Kidney (tissue), 14 donors: ENCODE measurements around the gene PRICKLE2. TPM values are rescaled to one million over a fixed set of nuclear protein-coding genes. Genes with fewer than 3 reads are reported as not detected.
A peak's percentile ranks its signal among the peaks of the same experiment; 100 is the strongest.

Experiments used
- DNase-seq, 5 donors: peaks; one replicate each; pipeline ENCODE4 v3.0.0-alpha.2; 2013 to 2020
- FAIRE-seq: peaks from 2 replicates; lab custom pipeline; 2012; peaks lifted over from hg19 to GRCh38; lab: Jason Lieb, UNC
- H3K27ac ChIP-seq, 2 donors: one replicate each; pipeline ENCODE4 v1.7.0; 2013; ENCODE audit warnings: low read depth in 2 of 2, low read length in 2 of 2, inconsistent platforms in 1 of 2
- H3K27me3 ChIP-seq: one replicate; pipeline ENCODE4 v1.7.1; 2013; ENCODE audit warnings: low read length, inconsistent platforms; ENCODE audit not compliant: control insufficient read depth, insufficient read depth
- H3K36me3 ChIP-seq, 3 donors: one replicate each; pipeline versions ENCODE4 v1.7.0 to v1.7.1; 2013; ENCODE audit warnings: low read length in 3 of 3, control low read depth in 1 of 3, inconsistent platforms in 1 of 3; ENCODE audit not compliant: insufficient read depth in 3 of 3, control insufficient read depth in 2 of 3
- H3K4me1 ChIP-seq, 3 donors: one replicate each; pipeline versions ENCODE4 v1.7.0 to v1.7.1; 2013; ENCODE audit warnings: low read length in 3 of 3, inconsistent platforms in 1 of 3, low read depth in 1 of 3; ENCODE audit not compliant: control insufficient read depth in 2 of 3, insufficient read depth in 2 of 3
- H3K4me3 ChIP-seq, 3 donors: one replicate each; pipeline versions ENCODE4 v1.7.0 to v1.8.1; 2013; ENCODE audit warnings: low read length in 3 of 3, control low read depth in 1 of 3, inconsistent platforms in 1 of 3
- H3K9ac ChIP-seq, 3 donors: one replicate each; pipeline versions ENCODE4 v1.7.0 to v1.7.1; 2013; ENCODE audit warnings: low read length in 3 of 3, control low read depth in 1 of 3, inconsistent platforms in 1 of 3
- H3K9me3 ChIP-seq, 3 donors: one replicate each; pipeline versions ENCODE4 v1.7.0 to v1.7.1; 2013; ENCODE audit warnings: low read length in 3 of 3, control low read depth in 1 of 3, inconsistent platforms in 1 of 3; ENCODE audit not compliant: control insufficient read depth in 2 of 3, insufficient read depth in 1 of 3
- CTCF ChIP-seq: IDR thresholded peaks from 3 replicates; pipeline ENCODE4 v1.5.1; 2012; ENCODE audit warnings: mild to moderate bottlenecking, moderate library complexity, borderline replicate concordance; ENCODE audit not compliant: insufficient read depth; ENCODE audit errors: extremely low read depth
- intact Hi-C: fragments of 100-400 bp; cut with DNase I; formaldehyde crosslinking; loops from one replicate; pipeline ENCODE4 v1.11.1; 2022
- polyA plus RNA-seq: library from polyadenylated mRNA; stranded (reverse); fragments of 350-450 nt; fragmentation: Illumina TruSeq; extraction: RNeasy Lipid Tissue Mini Kit (QIAGEN cat#74804); gene quantifications from one replicate; pipeline ENCODE4 v1.2.3, GENCODE V29; 2014; ENCODE audit warnings: low read depth, low replicate concordance; ENCODE audit not compliant: insufficient read depth
- total RNA-seq: library from RNA; stranded (reverse); fragmentation: NEBNext Ultra II Directional; extraction: Animal tissue kit (Norgen Biotek cat#: 25700); gene quantifications from one replicate; pipeline ENCODE4 v1.2.1, GENCODE V29; 2021
- donor health status: control.
- donor health status: control.
- donor health status: control.
- donor health status: control.
- donor health status: control.
- donor health status: DM: yes; HTN: yes; CAD: no.
- donor health status: Normal renal cell carcinoma (clear cell type).

The PRICKLE2 gene
- total and polyA plus RNA-seq, 2 donors from 2014 or later: 3.5 to 22.9 TPM

- no peak for TF ChIP-seq CTCF
- Histone ChIP-seq H3K27ac (no peak overlapping the region), H3K36me3 (no peaks in the 10 kb centered on the region), H3K4me3 (no peak overlapping the region), H3K9me3 (no peaks in the 10 kb centered on the region), H3K9ac (no peak overlapping the region), H3K27me3 (no peaks in the 10 kb centered on the region), H3K4me1 (no peaks in the 10 kb centered on the region)
- FAIRE-seq (no peak), DNase-seq (peak in 2 of 5 donors; percentile 56 to 60)
- intact Hi-C loops: no loop called here
Measured at GRCh38 chr3:64088408-64089205, 136.7 kb downstream of the PRICKLE2 start.

- no peak for FAIRE-seq
- no peak overlapping the region for H3K27ac ChIP-seq
- intact Hi-C loops: no loop called here
- H3K4me1 ChIP-seq: peaks cover 0 to 3% (median 0%) of the 10 kb centered on the region in 3 donors
- no peak overlapping the region for H3K4me3 ChIP-seq
- DNase-seq: no peak
- H3K36me3 ChIP-seq: no peaks in the 10 kb centered on the region
- no peaks in the 10 kb centered on the region for H3K9me3 ChIP-seq
- no peak overlapping the region for H3K9ac ChIP-seq
- no peak for TF ChIP-seq CTCF
- no peaks in the 10 kb centered on the region for H3K27me3 ChIP-seq
Measured at GRCh38 chr3:64086479-64087252, 138.6 kb downstream of the PRICKLE2 start.

GRCh38 chr3:64084640-64085039 lies 140.6 kb downstream of the PRICKLE2 start:
- FAIRE-seq: no peak
- no peaks in the 10 kb centered on the region for H3K27me3 ChIP-seq
- no peak for TF ChIP-seq CTCF
- H3K4me3 ChIP-seq: no peak overlapping the region
- no peaks in the 10 kb centered on the region for H3K9me3 ChIP-seq
- no peak overlapping the region for H3K27ac ChIP-seq
- no peak overlapping the region for H3K9ac ChIP-seq
- H3K4me1 ChIP-seq: peaks cover 0 to 3% (median 0%) of the 10 kb centered on the region in 3 donors
- intact Hi-C loops: no loop called here
- no peak for DNase-seq
- no peaks in the 10 kb centered on the region for H3K36me3 ChIP-seq
